GM19468 (cell line): ENCODE measurements around the gene JAG1.

ENCODE experiments used
- ATAC-seq: cut with Tn5 transposase; IDR thresholded peaks from one replicate; pipeline ENCODE4 v1.9.1; 2021; ENCODE audit warnings: mild to moderate bottlenecking, moderate library complexity, moderate number of reproducible peaks; ENCODE audit not compliant: unreplicated experiment; ENCODE audit errors: extremely low read depth

The JAG1 gene

DNA sequence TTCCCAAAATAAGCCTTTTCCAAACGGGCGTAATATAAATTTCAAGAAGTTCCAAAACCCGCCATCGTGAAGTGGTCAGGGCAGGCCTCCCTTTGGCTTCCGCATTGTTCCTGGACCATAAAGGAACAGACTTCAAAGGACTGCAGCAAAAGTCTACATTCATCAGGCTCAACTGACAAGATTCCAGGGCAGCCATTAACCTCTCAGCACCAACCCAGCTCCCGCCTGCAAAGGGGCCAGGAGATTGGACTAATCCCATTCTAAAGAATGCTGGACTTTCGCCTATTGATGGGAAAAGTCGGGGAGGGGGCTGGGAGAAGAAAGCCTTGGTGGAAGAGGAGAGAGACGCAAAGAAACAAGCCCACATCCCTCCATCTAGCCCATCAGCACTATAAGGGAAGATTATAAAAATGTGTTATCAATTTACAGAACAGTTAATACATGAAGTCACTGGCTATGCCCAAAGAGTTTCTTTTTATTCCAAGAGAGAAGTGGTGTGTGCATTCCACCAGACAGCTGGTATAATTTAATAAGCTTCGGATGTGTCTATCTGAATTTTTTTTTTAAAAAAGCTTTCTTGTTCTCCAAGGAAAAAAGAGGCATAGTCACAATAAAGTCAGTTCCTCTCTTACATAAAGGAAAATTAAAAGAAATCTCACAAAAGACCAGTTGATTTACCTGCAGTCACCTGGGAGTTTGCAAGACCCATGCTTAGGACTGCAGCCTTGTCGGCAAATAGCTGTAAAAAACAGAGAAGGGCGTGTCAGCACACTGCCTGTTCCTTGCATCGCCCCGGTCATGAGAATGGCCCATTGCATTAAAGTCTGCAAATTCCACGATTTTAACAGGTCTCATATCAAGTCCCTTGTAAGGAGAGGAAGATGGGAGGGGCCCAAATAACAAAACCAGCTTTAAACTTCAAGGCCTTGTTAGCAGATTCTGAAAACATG is 17.8 kb downstream of the JAG1 start:
- ATAC-seq = no peak

DNA sequence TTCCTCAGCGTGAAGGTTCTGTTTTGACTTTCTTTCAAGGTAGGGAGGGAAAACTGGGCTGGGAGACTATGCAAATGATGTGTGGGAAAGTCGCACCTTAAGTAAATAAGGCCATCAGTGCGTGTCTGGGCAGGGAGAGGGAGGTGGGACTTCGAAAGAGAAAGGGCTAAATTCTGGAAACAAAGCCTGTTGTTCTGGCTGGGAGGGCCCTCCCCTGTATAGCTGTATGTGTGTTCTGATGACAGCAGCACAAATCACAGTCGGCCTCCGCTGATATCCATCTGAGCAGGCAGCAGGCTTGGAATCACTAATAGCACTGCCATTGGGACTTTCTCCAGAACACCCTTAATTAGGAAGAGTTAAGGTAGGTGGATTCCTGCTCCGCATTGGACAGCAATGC is 19.2 kb downstream of the JAG1 start:
- ATAC-seq = no peak

DNA sequence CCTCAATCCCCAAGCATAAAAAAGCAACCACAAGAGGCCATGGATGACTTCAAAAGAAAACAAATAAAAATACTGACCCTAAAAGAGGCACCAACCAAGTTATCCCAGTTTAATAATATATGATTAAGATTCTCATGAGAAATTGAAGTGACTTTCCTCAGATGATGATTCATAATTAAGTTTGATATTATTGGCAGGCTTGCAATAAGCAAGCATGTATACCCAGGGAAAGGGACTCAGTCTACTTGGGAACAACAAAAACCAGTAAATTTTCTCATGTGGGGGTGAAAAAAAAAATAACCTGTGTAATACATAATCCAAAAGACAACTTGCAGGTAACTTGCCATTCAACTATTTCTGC is 19.6 kb downstream of the JAG1 start:
- no peak for ATAC-seq

DNA sequence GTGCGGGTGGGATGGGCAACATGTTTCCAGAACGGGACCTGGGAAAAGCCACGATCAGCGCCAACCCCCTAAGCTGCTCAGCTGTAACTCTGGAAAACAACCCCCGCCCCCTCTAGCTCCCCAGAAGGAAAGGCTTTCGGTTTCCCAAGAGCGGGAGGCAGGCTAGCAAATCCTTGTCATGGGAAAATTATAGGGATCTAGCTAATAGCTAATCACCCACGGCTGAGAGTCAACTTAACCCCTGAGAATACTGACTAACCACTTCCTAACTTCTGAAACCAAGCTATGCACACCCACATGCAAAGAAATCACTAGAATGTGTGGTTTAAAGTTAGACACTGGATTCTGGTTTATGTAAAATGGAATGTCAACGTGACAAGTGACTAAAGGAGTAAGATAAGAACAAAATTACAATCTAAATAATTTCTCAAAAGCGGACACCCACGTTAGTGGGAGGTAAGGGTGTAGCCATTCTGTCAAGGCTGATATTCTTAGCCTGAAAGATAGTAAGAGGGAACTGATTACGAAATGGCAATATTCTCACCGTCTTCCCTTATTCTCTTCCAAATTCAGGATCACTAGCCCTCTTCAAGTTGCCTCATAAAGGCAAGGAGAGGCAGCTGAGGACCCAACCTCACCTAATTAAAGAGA is 20.1 kb downstream of the JAG1 start:
- ATAC-seq = no peak

DNA sequence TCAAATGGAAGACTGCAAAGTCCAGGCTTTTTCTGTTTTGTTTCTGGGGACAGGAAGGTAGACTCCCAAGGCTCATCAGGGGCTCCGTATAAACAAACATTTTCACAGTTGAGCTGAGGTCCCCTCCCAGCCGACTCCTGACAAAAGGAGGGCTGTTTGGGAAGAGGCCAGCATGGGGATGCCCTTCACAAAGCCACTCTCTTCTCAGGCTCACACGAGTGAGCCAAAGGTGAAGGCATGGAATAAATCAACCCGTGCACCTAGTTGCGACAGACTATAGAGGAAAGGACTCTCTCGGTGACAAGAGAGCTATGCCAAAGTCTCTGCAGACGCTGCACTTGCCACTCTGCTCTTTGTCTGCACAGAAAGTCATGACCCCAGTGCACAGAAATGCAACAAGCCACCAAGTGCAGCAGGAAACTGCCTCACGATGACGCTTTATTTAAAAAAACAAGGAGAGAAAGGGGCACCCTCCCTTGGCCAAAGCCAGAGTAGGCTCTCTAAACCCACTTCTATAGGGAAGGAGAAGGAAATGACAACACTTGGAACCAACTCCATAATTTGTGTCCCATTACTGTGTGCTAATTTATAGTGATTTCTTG is 21.0 kb downstream of the JAG1 start:
- no peak for ATAC-seq

DNA sequence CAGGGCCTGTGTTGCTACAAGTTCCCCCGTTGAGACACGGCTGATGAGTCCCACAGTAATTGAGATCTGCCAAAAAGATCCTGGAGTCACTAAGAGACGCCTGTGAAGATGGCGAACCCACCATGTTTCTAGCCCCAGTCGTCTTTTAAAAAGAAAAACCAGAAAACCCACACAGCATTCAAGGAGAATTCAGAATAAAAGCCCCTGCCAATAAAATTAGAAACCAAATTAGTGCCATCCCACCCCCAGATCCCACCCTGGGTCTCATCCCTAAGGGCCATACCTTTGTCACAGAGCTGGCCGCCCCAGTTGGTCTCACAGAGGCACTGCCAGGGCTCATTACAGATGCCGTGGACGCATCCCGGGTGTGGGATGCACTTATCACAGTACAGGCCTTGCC is 21.6 kb downstream of the JAG1 start:
- ATAC-seq = no peak

DNA sequence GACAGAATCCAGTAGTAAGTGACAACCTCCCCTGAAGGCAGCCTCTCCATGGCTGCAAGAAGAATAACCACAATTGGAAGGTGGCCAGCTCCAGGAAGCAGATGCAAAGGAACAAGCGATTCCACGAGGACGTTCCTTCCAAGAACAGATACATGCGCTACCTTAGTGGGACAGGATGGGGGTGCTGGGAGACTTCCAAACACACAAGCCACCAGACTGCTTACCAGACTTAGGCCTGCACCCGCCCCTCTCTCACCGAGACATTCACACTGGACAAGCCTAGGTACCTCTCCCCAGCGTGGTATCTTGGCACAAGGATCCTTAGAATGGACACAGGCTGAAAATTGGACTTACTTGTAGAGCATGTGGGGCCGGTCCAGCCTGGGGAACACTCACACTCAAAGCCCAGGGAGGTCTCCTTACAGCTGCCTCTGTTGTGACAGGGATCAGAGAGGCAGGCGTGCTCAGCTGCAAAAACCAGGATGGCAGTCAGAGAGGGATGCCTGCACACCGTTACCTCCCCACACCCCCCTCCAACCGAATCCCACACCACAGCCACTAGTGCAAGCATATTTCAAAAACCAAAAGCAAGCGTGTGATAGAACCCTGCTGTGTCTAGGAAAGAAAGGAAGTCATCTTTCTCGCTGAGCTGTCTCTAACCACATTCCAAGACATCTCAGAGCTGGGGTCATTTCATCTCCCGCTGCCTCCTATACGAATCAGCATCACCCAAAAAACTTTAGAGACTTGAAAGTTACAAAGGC is 22.4 kb downstream of the JAG1 start:
- ATAC-seq = no peak

DNA sequence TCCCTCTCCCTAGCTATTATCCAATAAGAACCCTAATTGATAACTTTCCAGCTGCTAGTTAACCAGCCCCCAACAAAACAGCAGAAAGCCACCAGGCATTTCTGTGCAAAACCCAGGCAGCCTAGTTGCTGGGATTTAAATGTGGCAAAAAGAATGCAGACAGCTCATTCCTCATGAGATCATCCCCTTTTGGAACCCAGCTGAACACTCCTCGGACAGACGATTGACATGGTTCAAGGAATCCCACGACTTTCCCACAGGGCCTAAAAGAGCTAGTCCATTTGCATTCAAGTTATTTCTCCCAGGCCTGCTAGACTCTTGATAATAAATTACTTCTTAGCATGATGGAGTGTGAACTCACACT is 24.0 kb downstream of the JAG1 start:
- ATAC-seq = no peak

DNA sequence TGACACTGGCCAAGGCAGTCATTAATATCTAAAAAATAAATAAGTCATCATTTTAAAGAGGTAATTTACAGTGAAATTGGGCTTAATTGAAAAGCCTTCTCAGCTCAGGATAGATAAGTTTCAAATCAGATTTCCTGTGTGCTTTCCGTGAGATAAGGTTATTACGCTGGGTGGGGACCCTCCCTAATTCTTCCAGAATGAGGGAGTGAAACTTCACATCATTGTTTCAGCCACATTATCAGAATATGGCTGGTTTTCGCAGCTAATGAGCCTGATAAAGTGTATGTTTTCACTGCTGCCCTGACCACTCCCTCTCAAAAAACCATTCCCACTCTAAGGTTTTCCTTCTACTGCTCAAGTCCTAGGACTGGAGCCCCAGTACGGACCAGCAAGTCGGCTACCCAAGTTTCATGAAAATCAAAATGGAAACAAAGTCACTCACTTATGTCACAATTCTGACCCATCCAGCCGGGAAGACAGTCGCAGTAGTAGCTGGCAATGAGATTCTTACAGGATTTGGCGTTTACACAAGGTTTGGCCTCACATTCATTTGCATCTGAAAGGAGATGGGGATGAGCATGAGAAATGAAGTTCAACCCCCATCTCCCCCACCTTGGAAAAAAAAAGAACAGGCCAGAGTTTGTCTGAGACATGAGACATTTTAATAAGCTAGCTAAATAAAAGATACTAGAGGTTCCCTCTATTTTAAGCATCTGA is 24.6 kb downstream of the JAG1 start:
- ATAC-seq = no peak

DNA sequence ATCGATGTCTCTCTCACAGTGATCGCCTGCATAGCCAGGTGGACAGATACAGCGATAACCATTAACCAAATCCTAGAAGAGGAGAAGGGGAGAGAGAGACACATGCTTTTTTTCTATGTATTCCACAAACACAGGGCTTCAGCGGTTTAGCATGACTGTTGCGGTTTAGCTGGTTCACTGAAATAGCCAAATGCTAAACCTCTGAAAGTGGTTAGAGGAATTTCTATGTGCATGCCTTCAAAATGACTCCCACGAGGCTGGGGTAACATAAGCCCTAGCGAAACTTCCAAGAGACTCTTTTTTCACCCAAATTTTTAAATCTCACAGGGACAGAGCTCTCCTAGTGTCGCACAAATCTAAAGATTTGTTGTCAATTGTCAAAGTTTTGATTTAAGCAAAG is 25.1 kb downstream of the JAG1 start:
- ATAC-seq = no peak

DNA sequence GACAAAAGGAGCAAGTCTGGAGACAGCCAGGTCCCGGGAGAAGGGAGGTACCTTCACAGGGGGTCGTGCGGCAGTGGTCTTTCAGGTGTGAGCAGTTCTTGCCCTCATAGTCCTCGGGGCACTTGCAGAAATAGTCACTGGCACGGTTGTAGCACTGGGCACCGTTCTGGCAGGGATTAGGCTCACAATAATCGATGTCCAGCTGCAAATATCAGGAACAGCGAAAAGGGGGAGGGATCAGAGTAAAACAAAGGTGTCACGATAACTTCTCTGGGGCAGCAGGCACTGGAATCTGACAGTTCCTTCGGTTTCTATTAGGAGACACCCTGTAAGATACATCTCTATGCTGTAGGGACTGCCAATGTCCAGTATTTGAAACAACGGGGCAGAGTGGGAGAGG is 25.9 kb downstream of the JAG1 start:
- no peak for ATAC-seq

DNA sequence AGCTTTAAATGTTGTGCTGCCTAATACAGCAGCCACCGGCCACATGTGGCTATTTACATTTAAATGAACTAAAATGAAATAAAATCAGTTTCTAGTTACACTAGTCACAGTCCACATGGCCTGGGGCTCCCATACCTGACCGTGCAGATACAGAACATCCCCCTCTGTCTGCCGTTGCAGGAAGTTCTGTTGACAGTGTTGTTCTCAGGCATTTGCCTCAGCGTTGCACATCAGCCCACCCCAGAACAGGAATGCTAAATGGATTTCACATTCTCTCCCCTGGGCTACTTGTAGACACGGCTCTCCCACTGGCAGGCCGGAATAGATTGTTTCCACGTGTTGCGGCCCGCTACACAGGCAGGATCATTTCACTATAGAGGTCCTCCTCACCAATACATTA is 26.3 kb downstream of the JAG1 start:
- no peak for ATAC-seq

DNA sequence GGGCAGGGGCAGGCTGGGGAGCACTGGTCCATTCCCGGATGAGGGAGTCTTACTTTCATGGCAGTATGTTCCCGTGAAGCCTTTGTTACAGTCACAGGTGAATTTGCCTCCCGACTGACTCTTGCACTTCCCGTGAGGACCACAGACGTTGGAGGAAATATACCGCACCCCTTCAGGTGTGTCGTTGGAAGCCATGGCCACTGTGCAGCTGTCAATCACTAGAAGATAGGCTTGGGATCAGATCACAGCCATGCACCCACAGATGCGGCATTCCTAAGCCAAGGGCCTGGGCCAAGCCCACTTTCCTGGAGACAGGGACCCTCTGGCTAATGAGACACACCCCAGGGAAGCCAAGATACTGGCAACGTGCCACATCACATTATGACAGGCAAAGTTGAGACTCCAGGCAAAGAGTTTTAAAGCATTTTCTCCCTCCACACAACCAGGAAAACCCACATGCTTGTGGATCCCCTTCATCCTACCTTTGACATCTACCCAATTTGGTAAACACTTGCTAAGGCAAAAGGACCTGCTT is 26.8 kb downstream of the JAG1 start:
- no peak for ATAC-seq

DNA sequence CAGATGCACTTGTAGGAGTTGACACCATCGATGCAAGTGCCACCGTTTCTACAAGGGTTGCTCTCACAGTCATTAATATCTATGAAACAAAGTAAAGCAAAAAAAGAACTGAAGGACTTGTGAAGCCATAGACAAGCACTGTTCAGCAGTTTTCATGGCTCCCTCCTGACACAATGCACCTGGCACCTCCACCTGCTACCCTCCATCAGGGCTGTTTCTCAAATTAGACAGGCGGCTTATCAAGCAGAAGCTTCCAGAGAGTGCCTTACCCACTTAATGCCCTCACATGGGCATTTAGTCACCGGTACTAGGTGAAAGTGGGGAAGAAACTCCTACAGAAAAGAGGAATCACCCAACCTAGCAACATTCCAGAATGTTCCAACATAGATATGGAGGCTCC is 27.8 kb downstream of the JAG1 start:
- ATAC-seq = no peak

DNA sequence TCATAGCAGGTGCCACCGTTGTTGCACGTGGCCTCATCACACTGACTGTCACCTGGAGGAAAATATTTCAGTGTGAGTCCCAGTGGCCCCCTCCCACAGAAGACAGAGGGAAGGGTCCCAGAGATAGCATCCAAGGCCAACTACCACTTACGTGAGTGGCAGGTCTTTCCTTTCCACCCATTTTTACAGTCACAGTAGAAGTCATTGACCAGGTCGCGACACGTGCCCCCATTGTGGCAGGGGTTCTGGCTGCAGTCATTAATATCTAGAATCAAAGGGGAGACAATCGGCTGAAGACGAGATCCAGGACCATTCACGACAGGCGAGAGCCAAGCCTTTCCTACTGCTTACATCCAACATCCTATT is 28.6 kb downstream of the JAG1 start:
- no peak for ATAC-seq

DNA sequence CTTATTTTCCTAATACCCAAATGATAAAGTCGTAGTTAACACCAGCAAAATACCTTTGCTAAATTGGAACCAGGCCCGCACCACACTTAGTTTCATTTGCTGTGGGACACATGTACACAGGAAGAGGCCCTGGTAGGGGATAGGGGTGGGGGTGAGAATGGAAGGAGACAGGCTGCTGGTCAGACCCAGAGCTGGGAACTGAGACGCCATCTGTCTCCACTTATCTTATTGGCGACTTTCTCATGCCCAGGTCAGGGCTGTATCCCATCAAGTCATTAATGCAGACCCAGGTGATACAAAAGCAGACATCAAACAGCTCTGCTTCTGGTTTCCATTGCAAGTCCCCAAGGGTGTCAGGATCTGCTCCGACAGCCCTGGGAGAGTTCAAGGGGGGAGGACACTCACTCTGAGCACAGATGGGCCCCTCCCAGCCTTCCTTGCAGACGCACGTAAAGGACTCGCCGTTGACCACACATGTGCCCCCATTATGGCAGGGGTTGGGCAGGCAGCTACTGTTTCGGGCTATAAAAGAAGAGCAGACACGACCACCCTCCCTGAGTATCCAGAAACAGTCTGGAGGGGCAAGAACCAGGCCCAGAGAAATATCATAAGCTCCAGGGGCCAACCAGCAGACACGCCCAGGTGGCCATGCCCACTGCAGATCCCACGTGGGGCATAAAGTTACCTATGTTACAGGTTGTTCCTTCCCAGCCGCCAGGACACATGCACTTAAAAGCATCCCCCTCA is 29.2 kb downstream of the JAG1 start:
- ATAC-seq = no peak

DNA sequence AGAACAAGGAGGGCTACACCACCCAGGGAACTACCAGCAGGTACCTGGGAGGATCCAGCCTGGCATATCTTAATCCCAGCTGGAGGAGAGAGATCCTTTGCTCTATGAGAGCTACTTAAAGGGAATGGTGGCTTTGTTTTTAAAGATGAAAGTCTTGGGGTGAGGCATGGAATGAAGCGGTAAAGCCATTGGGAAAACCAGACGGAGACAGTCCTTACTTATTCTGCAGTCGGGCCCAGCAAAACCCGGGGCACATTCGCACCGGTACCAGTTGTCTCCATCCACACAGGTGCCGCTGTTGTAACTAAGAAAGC is 30.3 kb downstream of the JAG1 start:
- no peak for ATAC-seq

DNA sequence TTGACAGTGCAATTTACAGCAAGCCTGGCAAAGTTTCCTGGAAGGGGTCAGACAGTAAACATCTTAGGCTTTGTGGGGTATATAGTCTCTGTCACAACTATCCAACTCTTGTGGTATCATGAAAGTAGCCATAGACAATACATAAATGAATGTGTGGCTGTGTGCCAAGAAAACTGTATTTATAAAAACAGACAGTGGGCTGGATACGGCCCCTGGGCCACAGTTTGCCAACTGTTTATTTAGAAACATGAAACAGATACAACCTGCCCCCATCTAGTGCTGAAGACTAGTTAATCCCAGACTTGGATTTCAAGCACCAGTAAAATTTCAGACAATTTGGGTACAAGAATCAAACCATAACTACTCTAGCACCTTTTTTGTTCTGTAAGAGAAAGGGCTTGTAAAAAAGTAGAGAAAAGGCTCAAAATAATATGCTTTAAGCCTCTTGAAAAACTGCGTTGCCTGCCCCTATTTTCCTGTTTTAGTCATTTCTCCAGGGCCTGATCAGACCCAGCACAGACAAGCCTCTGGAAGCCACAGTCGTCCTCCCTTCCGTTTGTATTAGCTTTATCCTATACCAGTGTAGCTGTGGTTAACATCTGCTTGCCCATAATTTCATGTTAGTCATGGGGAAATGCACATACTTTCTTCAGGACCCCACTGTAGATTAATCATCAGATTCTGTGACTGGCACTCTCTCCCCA is 30.8 kb downstream of the JAG1 start:
- no peak for ATAC-seq

DNA sequence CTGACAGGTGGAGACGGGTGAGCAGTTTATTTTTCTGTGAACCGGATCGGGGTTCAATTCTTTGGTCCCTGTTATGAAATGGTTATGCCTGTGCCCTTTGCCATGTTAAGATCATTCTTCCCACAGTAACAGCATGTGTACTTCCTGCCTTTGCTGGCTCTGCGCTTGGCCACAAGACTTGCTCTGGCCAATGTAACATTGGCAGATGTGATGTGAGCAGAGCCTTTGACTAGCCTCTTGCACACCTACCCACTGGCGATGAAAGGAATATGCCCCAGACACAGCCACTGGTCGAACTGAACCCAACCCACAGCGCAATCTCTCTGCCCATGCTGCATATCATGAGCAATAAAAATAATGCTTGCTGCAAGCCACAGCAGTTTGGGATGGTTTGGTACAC is 31.9 kb downstream of the JAG1 start:
- ATAC-seq = no peak
